Measurements from ENCODE around the gene GHRHR. TPM values are rescaled to one million over a fixed set of nuclear protein-coding genes. Genes with fewer than 3 reads are reported as not detected.

The GHRHR gene
- total RNA-seq, 6 experiments from 2014 or later = 0.37 to 0.60 (median 0.59) TPM; not detected in 3

GRCh38 chr7:30934732-30935568 lies 28.8 kb upstream of the GHRHR start:
- Histone ChIP-seq H3K4me3 (no peak overlapping the region), H3K27ac (no peak overlapping the region), H3K4me1 (no peaks in the 10 kb centered on the region), H3K36me3 (no peaks in the 10 kb centered on the region), H3K27me3 (no peaks in the 10 kb centered on the region), H3K9me3 (no peaks in the 10 kb centered on the region)
- ATAC-seq (no peak), DNase-seq (no peak)
- intact Hi-C loops (cut with DNase I) = no loop called here
- WGBS (ENCODE audit: insufficient coverage, low coverage, low lambda C conversion rate, missing lambda C conversion rate) = 55% methylated on average over 4 of the region's 6 CpGs
- TF ChIP-seq CTCF (IDR thresholded peaks at IDR 0.05) = no peak
- no peak for TF ChIP-seq POLR2A (IDR thresholded peaks at IDR 0.05)

GRCh38 chr7:30935569-30935877 lies 28.2 kb upstream of the GHRHR start:
- intact Hi-C loops (cut with DNase I) = no loop called here
- WGBS (ENCODE audit: insufficient coverage, low coverage, low lambda C conversion rate, missing lambda C conversion rate) = 80% methylated on average over 1 of the region's 3 CpGs
- no peak for TF ChIP-seq CTCF (IDR thresholded peaks at IDR 0.05)
- TF ChIP-seq POLR2A (IDR thresholded peaks at IDR 0.05) = no peak
- H3K27ac ChIP-seq = no peak overlapping the region
- no peak for ATAC-seq
- H3K4me1 ChIP-seq = no peaks in the 10 kb centered on the region
- no peaks in the 10 kb centered on the region for H3K36me3 ChIP-seq
- DNase-seq = no peak
- no peak overlapping the region for H3K4me3 ChIP-seq
- H3K27me3 ChIP-seq = no peaks in the 10 kb centered on the region
- no peaks in the 10 kb centered on the region for H3K9me3 ChIP-seq

GRCh38 chr7:30936650-30937245 lies 27.0 kb upstream of the GHRHR start:
- TF ChIP-seq CTCF (IDR thresholded peaks at IDR 0.05) = no peak
- TF ChIP-seq POLR2A (IDR thresholded peaks at IDR 0.05) = no peak
- ATAC-seq (no peak), DNase-seq (no peak)
- intact Hi-C loops (cut with DNase I) = no loop called here
- Histone ChIP-seq H3K36me3 (no peaks in the 10 kb centered on the region), H3K4me1 (no peaks in the 10 kb centered on the region), H3K4me3 (no peak overlapping the region), H3K27me3 (no peaks in the 10 kb centered on the region), H3K27ac (no peak overlapping the region), H3K9me3 (no peaks in the 10 kb centered on the region)

GRCh38 chr7:30937416-30937815 lies 26.3 kb upstream of the GHRHR start:
- DNase-seq (no peak), ATAC-seq (no peak)
- no peaks in the 10 kb centered on the region for H3K27me3 ChIP-seq
- no peaks in the 10 kb centered on the region for H3K9me3 ChIP-seq
- no peaks in the 10 kb centered on the region for H3K4me1 ChIP-seq
- no peak overlapping the region for H3K4me3 ChIP-seq
- H3K27ac ChIP-seq = no peak overlapping the region
- TF ChIP-seq CTCF (IDR thresholded peaks at IDR 0.05) (no peak), POLR2A (IDR thresholded peaks at IDR 0.05) (no peak)
- 21% methylated on average over 3 of the region's 3 CpGs for WGBS (ENCODE audit: insufficient coverage, low coverage, low lambda C conversion rate, missing lambda C conversion rate)
- H3K36me3 ChIP-seq = no peaks in the 10 kb centered on the region
- intact Hi-C loops (cut with DNase I) = no loop called here
